ENCODE data around the gene TNIK.

The TNIK gene

GRCh38 chr3:171266740-171267073 is 193.5 kb downstream of the TNIK start:
- Histone ChIP-seq H3K9ac (ENCODE audit: low read length) (peak overlapping the region; percentile 30), H3K9me3 (ENCODE audit: insufficient read depth, low read length) (no peaks in the 10 kb centered on the region), H3K79me2 (ENCODE audit: low read length) (peaks cover 69% of the 10 kb centered on the region), H3K27ac (ENCODE audit: low read length) (peak overlapping the region; percentile 28), H3K4me2 (ENCODE audit: low read length) (peak overlapping the region; percentile 48), H3K36me3 (replicated peaks; ENCODE audit: low read depth, low read length) (no peaks in the 10 kb centered on the region), H3K4me1 (ENCODE audit: low read length) (peaks cover 74% of the 10 kb centered on the region), H3K27me3 (ENCODE audit: low read depth, low read length) (no peaks in the 10 kb centered on the region), H4K20me1 (ENCODE audit: insufficient read depth, low read length) (no peaks in the 10 kb centered on the region), H3K4me3 (ENCODE audit: low read length) (no peak overlapping the region), H2AFZ (ENCODE audit: low read depth, low read length) (no peak overlapping the region)
- TF ChIP-seq CTCF (IDR thresholded peaks at IDR 0.05; ENCODE audit: low read depth, low read length) (no peak), EZH2phosphoT487 (IDR thresholded peaks at IDR 0.05; ENCODE audit: low read depth) (no peak)

- H3K36me3 ChIP-seq (replicated peaks; ENCODE audit: low read depth, low read length) = no peaks in the 10 kb centered on the region
- peak overlapping the region; percentile 30 for H3K9ac ChIP-seq (ENCODE audit: low read length)
- H3K27me3 ChIP-seq (ENCODE audit: low read depth, low read length) = no peaks in the 10 kb centered on the region
- H3K4me2 ChIP-seq (ENCODE audit: low read length) = peak overlapping the region; percentile 48
- no peak overlapping the region for H3K4me3 ChIP-seq (ENCODE audit: low read length)
- peak overlapping the region; percentile 28 for H3K27ac ChIP-seq (ENCODE audit: low read length)
- peaks cover 77% of the 10 kb centered on the region for H3K4me1 ChIP-seq (ENCODE audit: low read length)
- H3K79me2 ChIP-seq (ENCODE audit: low read length) = peaks cover 71% of the 10 kb centered on the region
- no peaks in the 10 kb centered on the region for H3K9me3 ChIP-seq (ENCODE audit: insufficient read depth, low read length)
- TF ChIP-seq CTCF (IDR thresholded peaks at IDR 0.05; ENCODE audit: low read depth, low read length) (no peak), EZH2phosphoT487 (IDR thresholded peaks at IDR 0.05; ENCODE audit: low read depth) (no peak)
- H2AFZ ChIP-seq (ENCODE audit: low read depth, low read length) = no peak overlapping the region
- no peaks in the 10 kb centered on the region for H4K20me1 ChIP-seq (ENCODE audit: insufficient read depth, low read length)
Observed at GRCh38 chr3:171266034-171266739, 194.0 kb downstream of the TNIK start.

DNA sequence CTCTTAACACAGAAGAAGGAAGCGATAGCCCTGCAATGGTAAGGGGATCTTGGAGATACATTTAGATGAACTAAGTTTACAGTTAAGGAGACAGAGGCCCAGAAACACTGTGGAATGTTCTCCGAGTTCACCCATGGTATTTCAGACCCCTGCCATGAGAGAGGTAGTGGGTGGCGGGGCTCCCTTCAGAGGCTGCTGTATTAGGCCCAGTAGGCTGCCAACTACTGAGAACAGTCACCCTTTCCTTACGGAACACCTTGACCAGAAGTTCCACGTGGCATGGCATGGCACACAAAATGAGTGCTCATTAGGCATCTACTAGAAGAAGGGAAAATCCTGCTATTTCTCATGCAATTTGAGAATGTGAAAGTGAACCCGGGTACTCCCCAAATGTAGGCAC is 195.4 kb downstream of the TNIK start:
- H3K79me2 ChIP-seq (ENCODE audit: low read length) = peaks cover 77% of the 10 kb centered on the region
- no peaks in the 10 kb centered on the region for H3K27me3 ChIP-seq (ENCODE audit: low read depth, low read length)
- no peaks in the 10 kb centered on the region for H4K20me1 ChIP-seq (ENCODE audit: insufficient read depth, low read length)
- H3K4me3 ChIP-seq (ENCODE audit: low read length) = no peak overlapping the region
- no peaks in the 10 kb centered on the region for H3K36me3 ChIP-seq (replicated peaks; ENCODE audit: low read depth, low read length)
- H3K27ac ChIP-seq (ENCODE audit: low read length) = no peak overlapping the region
- H3K9ac ChIP-seq (ENCODE audit: low read length) = no peak overlapping the region
- peaks cover 77% of the 10 kb centered on the region for H3K4me1 ChIP-seq (ENCODE audit: low read length)
- H3K9me3 ChIP-seq (ENCODE audit: insufficient read depth, low read length) = no peaks in the 10 kb centered on the region
- no peak overlapping the region for H3K4me2 ChIP-seq (ENCODE audit: low read length)
- TF ChIP-seq CTCF (IDR thresholded peaks at IDR 0.05; ENCODE audit: low read depth, low read length) (no peak), EZH2phosphoT487 (IDR thresholded peaks at IDR 0.05; ENCODE audit: low read depth) (no peak)
- no peak overlapping the region for H2AFZ ChIP-seq (ENCODE audit: low read depth, low read length)

- H3K4me2 ChIP-seq (ENCODE audit: low read length) = peak overlapping the region; percentile 59
- H3K79me2 ChIP-seq (ENCODE audit: low read length) = peaks cover 83% of the 10 kb centered on the region
Observed at GRCh38 chr3:171262431-171262830, 197.8 kb downstream of the TNIK start.

More at GRCh38 chr3:171262431-171262830, 197.8 kb downstream of the TNIK start:
- Histone ChIP-seq H3K4me3 (ENCODE audit: low read length) (no peak overlapping the region), H3K9me3 (ENCODE audit: insufficient read depth, low read length) (no peaks in the 10 kb centered on the region), H3K36me3 (replicated peaks; ENCODE audit: low read depth, low read length) (no peaks in the 10 kb centered on the region), H4K20me1 (ENCODE audit: insufficient read depth, low read length) (no peaks in the 10 kb centered on the region), H3K9ac (ENCODE audit: low read length) (peak overlapping the region; percentile 50; the same call in 1 of the 2 replicates), H3K27ac (ENCODE audit: low read length) (peak overlapping the region; percentile 99), H2AFZ (ENCODE audit: low read depth, low read length) (no peak overlapping the region), H3K4me1 (ENCODE audit: low read length) (peaks cover 88% of the 10 kb centered on the region), H3K27me3 (ENCODE audit: low read depth, low read length) (no peaks in the 10 kb centered on the region)
- TF ChIP-seq EZH2phosphoT487 (IDR thresholded peaks at IDR 0.05; ENCODE audit: low read depth) (no peak), CTCF (IDR thresholded peaks at IDR 0.05; ENCODE audit: low read depth, low read length) (no peak)
